ENCODE results near the gene HERC5.

DNA sequence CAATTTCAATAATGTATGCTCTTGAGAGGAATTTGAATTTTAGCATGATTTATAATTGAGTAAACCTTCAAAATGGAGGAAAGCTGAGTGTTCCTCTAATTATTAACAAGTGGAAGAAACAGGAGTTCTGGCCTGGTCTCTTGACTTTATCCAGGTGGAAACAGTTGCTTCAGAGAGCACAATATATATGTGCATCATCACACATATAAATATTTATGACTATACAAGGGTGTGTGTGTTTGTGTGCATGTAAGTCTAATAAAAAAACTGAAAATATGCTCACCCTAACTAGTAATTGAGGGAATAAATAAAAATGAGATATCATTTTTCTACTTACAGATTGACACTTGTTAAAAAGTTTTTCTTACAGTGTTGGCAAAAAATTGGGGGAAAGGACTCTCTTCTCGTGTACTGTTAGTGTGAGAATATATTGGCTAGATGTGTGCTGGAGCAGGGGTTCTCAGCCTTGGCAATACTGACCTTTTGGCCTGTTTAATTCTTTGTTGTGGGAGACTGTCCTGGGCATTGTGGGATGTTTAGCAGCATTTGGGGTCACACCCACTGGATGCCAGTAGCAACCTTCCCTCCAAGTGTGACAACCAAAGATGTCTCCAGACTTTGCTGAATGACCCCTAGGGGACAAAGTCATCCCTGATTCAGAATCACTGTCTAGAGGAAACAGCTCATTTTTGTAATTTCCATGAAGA lies 20.8 kb upstream of the HERC5 start:
- no peak for TF ChIP-seq POLR2AphosphoS5 (IDR thresholded peaks at IDR 0.05)
- TF ChIP-seq CTCF (IDR thresholded peaks at IDR 0.05): no peak

Measured in esophagus muscularis mucosa (tissue), 3 donors.